Measurements from ENCODE around the gene CCR2.

- no peak for TF ChIP-seq CTCF (IDR thresholded peaks at IDR 0.05)
- TF ChIP-seq POLR2AphosphoS5 (IDR thresholded peaks at IDR 0.05): no peak
- TF ChIP-seq POLR2A (IDR thresholded peaks at IDR 0.05): no peak
- TF ChIP-seq EP300 (IDR thresholded peaks at IDR 0.05): no peak
These were observed 26.7 kb downstream of the CCR2 start for GRCh38 chr3:46380471-46381221.
